Dermis blood vessel endothelial cell (primary cell): ENCODE data around the gene STMN1. TPM values are rescaled to one million over a fixed set of nuclear protein-coding genes. Genes with fewer than 3 reads are reported as not detected.

Source experiments
- DNase-seq: peaks from one replicate; pipeline ENCODE4 v3.0.0; 2010
- total RNA-seq: library from RNA; depleted of rRNA; stranded (reverse); fragments of >200 nt; gene quantifications from 2 replicates; pipeline ENCODE4 v1.2.3, GENCODE V29; 2014

Gene STMN1
- total RNA-seq, 1 donor from 2014 or later, result 126 TPM

- DNase-seq, result no peak
Measured at GRCh38 chr1:25867210-25867991, 38.8 kb downstream of the STMN1 start.

- DNase-seq, result no peak
Measured at GRCh38 chr1:25866288-25866687, 39.9 kb downstream of the STMN1 start.

DNA sequence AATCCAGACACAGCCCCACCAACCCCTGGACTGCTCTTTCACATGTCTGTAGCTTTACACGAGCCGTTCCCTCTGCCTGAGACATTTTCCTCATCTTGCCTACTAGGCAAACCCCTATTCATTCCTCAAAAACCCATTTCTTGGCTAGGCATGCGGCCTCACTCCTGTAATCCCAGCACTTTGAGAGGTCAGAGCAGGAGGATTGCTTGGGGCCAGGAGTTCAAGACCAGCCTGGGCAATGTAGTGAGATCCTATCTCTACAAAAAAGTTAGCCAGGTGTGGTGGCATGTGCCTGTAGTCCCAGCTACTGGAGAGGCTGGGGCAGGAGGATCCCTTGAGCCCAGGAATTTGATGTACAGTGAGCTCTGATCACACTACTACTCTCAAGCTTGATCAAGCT is 41.8 kb downstream of the STMN1 start:
- DNase-seq, result no peak

- no peak for DNase-seq
Measured at GRCh38 chr1:25863486-25864262, 42.5 kb downstream of the STMN1 start.

- DNase-seq, result no peak
Measured at GRCh38 chr1:25862785-25863485, 43.3 kb downstream of the STMN1 start.

- peak; percentile 38 for DNase-seq
Measured at GRCh38 chr1:25861316-25862286, 44.6 kb downstream of the STMN1 start.

DNA sequence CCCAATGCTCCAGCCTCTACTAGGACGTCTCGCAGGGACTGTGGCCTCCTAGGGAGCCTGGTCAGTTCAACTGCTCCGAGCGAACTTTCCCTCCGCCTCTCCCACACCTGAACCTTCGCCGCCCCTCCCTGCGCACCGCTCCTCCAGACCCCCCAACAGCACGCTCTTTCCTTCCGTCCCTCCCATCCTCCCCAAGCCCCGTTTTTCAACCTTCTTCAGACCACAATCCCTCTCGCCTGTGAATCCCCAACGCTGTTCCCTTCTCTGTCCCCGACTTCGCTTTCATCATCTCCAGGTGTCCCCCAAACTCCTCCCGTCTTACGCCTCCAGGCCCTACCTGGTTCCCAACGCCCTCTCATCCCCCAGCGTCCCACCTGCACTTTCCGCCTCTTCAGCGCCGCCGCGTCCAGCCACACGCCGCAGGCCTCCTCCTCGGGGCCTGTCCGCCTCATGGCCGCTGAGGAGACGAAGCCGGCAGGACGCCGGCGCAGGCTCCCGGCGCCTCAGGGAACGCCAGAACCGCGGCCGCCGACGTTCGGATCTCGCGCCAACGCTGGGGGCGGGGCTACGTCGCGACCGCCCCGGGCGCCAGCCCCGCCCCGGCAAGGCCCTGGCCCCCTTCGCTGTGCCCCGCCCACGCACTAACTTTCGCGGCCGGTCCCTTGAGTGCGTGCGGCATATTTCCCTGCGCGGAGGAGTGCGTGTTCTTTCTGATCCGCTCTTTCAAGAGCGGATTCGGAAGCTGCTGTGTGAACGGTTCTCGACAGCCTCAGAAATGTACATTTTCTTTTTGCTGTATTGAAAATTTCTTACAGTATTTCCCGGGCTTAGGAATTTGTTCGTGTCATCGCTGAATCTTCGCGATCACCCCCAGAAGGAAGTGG is 47.1 kb downstream of the STMN1 start, which contains the start of gene AUNIP:
AUNIP (minus strand) TSS at position 552 of the 884 bp plus-strand sequence; CDS start at position 452, 100 bp downstream.
- peak; percentile 90 for DNase-seq

- DNase-seq, result no peak
Measured at GRCh38 chr1:25858494-25858893, 47.7 kb downstream of the STMN1 start.

- DNase-seq, result no peak
Measured at GRCh38 chr1:25856856-25857255, 49.4 kb downstream of the STMN1 start.

DNA sequence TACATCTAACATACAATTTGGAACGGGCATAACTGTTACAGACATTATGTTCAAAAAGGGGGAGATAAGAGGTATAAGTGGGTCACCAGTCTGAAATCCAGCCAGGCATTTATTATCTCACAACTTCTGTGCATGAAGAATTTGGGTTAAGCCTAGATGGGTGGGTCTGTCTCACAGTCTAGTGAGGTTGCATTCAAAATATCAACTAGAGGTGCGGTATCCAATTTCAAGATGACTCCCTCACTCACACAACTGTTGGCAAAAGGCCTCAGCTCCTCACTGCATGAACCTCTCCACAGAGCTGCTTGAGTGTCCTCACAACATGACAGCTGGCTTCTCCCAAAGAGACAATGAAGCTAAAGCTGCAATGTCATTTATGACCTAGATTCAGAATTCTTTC is 51.7 kb downstream of the STMN1 start:
- no peak for DNase-seq

Other genes with a start within 250 kb of the STMN1 start
- 34.7 and 100 TPM in 2 replicates for gene SELENON, start 106.2 kb downstream of the STMN1 start, total RNA-seq
- gene MTFR1L, start 86.5 kb downstream of the STMN1 start, total RNA-seq, result 27.4 and 34.7 TPM in 2 replicates
- gene AUNIP, start 47.0 kb downstream of the STMN1 start, total RNA-seq, result 2.0 and 5.2 TPM in 2 replicates
- gene PAQR7, start 30.7 kb downstream of the STMN1 start, total RNA-seq, result 7.2 and 9.0 TPM in 2 replicates
- 14.1 and 31.7 TPM in 2 replicates for gene PAFAH2, start 91.6 kb upstream of the STMN1 start, total RNA-seq
- not detected in 2 replicates for gene EXTL1, start 115.4 kb upstream of the STMN1 start, total RNA-seq
- gene SLC30A2, start 139.7 kb upstream of the STMN1 start, total RNA-seq, result not detected in 2 replicates
- gene TRIM63, start 161.2 kb upstream of the STMN1 start, total RNA-seq, result not detected in 2 replicates
- 6.7 and 8.2 TPM in 2 replicates for gene PDIK1L, start 205.4 kb upstream of the STMN1 start, total RNA-seq